H1 (cell line): ENCODE results near the gene KRTAP29-1. TPM values are rescaled to one million over a fixed set of nuclear protein-coding genes. Genes with fewer than 3 reads are reported as not detected.

Experiments used
- ASH2L ChIP-seq: fragments of 200-600, 300-600 bp; sonication (generic); IDR thresholded peaks from one replicate; pipeline ENCODE4 v1.7.1; 2017; ENCODE audit warnings: low read length
- BRCA1 ChIP-seq: IDR thresholded peaks from 2 replicates; pipeline ENCODE4 v1.6.1; 2012; ENCODE audit warnings: low read depth, low read length, improper control_type of control experiment
- CREB1 ChIP-seq: IDR thresholded peaks from 2 replicates; pipeline ENCODE4 v1.6.1; 2012; ENCODE audit warnings: inconsistent platforms
- EGR1 ChIP-seq: IDR thresholded peaks from 2 replicates; pipeline ENCODE4 v1.6.1; 2011; ENCODE audit warnings: low read depth, low read length, borderline replicate concordance
- POU5F1 ChIP-seq: IDR thresholded peaks from 2 replicates; pipeline ENCODE4 v1.6.1; 2011; ENCODE audit warnings: low read depth, mild to moderate bottlenecking, low read length, moderate library complexity
- SIX5 ChIP-seq: IDR thresholded peaks from 2 replicates; pipeline ENCODE4 v1.6.1; 2011; ENCODE audit warnings: mild to moderate bottlenecking, low read depth, low read length
- polyA plus RNA-seq, 7 experiments: library from polyadenylated mRNA; depleted of rRNA in 3 of 7; stranded (reverse) in 5 of 7; unstranded in 2 of 7; fragments of >200 nt in 5 of 7; fragments of 200-250 nt in 2 of 7; gene quantifications; 1 replicate in 5 of 7; 2 replicates in 1 of 7; 4 replicates in 1 of 7; pipeline versions ENCODE4 v1.2.1 to v1.2.3, GENCODE V29; 2011 to 2013; ENCODE audit warnings: missing spikeins in 2 of 7, mixed read lengths in 2 of 7
- total RNA-seq: library from RNA; stranded (reverse); fragmentation: NEBNext Ultra II Directional; extraction: Animal tissue kit (Norgen Biotek cat#: 25700); gene quantifications from 2 replicates; pipeline ENCODE4 v1.2.1, GENCODE V29; 2021
- TF ChIP-seq, protein P1 (sequence below), 3 experiments: IDR thresholded peaks; 1 replicate in 2 of 3; 2 replicates in 1 of 3; pipeline versions ENCODE4 v1.5.1 to v1.6.1; 2011; ENCODE audit warnings: low read length in 3 of 3, mild to moderate bottlenecking in 3 of 3, inconsistent platforms in 2 of 3, low read depth in 1 of 3, moderate library complexity in 1 of 3; ENCODE audit not compliant: insufficient read depth in 1 of 3; ENCODE audit errors: control extremely low read depth in 1 of 3
- TF ChIP-seq, protein P2 (sequence below): fragments of 300-600 bp; sonication (generic); IDR thresholded peaks from 2 replicates; pipeline ENCODE4 v1.7.1; 2012; ENCODE audit warnings: low read length, moderate library complexity, mild to moderate bottlenecking, inconsistent platforms; ENCODE audit not compliant: insufficient replicate concordance

Gene KRTAP29-1
- total and polyA plus RNA-seq, 2 of the 8 experiments (the other 6 are each of a cell fraction or from before 2014, with no cell fraction given) = not detected

DNA sequence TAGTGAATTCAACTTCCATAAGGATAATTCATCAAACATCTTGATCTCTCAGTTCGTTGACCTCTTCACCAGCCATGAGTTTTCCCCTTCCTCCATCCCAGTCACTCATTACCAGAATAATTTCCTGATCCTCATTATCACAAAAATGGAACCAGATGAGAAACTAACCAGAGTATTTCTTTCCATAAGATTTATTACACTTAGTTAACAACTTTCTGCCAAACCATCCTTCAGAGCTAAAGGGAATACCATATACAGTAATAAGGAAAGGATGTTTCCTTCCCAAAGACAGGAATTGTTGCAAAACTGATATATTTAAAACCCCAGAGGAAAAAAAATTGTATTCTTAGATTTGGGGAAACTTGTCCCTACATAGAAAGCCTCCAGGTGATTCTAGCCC, 8.6 kb downstream of the KRTAP29-1 start (continued):
- TF ChIP-seq, protein P1, sequence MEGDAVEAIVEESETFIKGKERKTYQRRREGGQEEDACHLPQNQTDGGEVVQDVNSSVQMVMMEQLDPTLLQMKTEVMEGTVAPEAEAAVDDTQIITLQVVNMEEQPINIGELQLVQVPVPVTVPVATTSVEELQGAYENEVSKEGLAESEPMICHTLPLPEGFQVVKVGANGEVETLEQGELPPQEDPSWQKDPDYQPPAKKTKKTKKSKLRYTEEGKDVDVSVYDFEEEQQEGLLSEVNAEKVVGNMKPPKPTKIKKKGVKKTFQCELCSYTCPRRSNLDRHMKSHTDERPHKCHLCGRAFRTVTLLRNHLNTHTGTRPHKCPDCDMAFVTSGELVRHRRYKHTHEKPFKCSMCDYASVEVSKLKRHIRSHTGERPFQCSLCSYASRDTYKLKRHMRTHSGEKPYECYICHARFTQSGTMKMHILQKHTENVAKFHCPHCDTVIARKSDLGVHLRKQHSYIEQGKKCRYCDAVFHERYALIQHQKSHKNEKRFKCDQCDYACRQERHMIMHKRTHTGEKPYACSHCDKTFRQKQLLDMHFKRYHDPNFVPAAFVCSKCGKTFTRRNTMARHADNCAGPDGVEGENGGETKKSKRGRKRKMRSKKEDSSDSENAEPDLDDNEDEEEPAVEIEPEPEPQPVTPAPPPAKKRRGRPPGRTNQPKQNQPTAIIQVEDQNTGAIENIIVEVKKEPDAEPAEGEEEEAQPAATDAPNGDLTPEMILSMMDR (IDR thresholded peaks at IDR 0.05; ENCODE audit: control extremely low read depth in 1 of 3, insufficient read depth in 1 of 3, low read depth in 1 of 3, low read length in 3 of 3) = no peak
- TF ChIP-seq POU5F1 (no peak), SIX5 (no peak), EGR1 (no peak), CREB1 (no peak), BRCA1 (no peak), ASH2L (no peak)
- TF ChIP-seq, protein P2, sequence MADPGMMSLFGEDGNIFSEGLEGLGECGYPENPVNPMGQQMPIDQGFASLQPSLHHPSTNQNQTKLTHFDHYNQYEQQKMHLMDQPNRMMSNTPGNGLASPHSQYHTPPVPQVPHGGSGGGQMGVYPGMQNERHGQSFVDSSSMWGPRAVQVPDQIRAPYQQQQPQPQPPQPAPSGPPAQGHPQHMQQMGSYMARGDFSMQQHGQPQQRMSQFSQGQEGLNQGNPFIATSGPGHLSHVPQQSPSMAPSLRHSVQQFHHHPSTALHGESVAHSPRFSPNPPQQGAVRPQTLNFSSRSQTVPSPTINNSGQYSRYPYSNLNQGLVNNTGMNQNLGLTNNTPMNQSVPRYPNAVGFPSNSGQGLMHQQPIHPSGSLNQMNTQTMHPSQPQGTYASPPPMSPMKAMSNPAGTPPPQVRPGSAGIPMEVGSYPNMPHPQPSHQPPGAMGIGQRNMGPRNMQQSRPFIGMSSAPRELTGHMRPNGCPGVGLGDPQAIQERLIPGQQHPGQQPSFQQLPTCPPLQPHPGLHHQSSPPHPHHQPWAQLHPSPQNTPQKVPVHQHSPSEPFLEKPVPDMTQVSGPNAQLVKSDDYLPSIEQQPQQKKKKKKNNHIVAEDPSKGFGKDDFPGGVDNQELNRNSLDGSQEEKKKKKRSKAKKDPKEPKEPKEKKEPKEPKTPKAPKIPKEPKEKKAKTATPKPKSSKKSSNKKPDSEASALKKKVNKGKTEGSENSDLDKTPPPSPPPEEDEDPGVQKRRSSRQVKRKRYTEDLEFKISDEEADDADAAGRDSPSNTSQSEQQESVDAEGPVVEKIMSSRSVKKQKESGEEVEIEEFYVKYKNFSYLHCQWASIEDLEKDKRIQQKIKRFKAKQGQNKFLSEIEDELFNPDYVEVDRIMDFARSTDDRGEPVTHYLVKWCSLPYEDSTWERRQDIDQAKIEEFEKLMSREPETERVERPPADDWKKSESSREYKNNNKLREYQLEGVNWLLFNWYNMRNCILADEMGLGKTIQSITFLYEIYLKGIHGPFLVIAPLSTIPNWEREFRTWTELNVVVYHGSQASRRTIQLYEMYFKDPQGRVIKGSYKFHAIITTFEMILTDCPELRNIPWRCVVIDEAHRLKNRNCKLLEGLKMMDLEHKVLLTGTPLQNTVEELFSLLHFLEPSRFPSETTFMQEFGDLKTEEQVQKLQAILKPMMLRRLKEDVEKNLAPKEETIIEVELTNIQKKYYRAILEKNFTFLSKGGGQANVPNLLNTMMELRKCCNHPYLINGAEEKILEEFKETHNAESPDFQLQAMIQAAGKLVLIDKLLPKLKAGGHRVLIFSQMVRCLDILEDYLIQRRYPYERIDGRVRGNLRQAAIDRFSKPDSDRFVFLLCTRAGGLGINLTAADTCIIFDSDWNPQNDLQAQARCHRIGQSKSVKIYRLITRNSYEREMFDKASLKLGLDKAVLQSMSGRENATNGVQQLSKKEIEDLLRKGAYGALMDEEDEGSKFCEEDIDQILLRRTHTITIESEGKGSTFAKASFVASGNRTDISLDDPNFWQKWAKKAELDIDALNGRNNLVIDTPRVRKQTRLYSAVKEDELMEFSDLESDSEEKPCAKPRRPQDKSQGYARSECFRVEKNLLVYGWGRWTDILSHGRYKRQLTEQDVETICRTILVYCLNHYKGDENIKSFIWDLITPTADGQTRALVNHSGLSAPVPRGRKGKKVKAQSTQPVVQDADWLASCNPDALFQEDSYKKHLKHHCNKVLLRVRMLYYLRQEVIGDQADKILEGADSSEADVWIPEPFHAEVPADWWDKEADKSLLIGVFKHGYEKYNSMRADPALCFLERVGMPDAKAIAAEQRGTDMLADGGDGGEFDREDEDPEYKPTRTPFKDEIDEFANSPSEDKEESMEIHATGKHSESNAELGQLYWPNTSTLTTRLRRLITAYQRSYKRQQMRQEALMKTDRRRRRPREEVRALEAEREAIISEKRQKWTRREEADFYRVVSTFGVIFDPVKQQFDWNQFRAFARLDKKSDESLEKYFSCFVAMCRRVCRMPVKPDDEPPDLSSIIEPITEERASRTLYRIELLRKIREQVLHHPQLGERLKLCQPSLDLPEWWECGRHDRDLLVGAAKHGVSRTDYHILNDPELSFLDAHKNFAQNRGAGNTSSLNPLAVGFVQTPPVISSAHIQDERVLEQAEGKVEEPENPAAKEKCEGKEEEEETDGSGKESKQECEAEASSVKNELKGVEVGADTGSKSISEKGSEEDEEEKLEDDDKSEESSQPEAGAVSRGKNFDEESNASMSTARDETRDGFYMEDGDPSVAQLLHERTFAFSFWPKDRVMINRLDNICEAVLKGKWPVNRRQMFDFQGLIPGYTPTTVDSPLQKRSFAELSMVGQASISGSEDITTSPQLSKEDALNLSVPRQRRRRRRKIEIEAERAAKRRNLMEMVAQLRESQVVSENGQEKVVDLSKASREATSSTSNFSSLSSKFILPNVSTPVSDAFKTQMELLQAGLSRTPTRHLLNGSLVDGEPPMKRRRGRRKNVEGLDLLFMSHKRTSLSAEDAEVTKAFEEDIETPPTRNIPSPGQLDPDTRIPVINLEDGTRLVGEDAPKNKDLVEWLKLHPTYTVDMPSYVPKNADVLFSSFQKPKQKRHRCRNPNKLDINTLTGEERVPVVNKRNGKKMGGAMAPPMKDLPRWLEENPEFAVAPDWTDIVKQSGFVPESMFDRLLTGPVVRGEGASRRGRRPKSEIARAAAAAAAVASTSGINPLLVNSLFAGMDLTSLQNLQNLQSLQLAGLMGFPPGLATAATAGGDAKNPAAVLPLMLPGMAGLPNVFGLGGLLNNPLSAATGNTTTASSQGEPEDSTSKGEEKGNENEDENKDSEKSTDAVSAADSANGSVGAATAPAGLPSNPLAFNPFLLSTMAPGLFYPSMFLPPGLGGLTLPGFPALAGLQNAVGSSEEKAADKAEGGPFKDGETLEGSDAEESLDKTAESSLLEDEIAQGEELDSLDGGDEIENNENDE = no peak
